ENCODE measurements around the gene IL17RC. TPM values are rescaled to one million over a fixed set of nuclear protein-coding genes. Genes with fewer than 3 reads are reported as not detected.

Gene IL17RC
- total and polyA plus RNA-seq, 2 experiments from 2014 or later = 8.4 to 12.6 TPM

GRCh38 chr3:9976721-9977709 lies 60.1 kb downstream of the IL17RC start (continued):
- TF ChIP-seq ZNF462 (CRISPR knock-in tag; IDR thresholded peaks at IDR 0.05) (no peak), ETS1 (IDR thresholded peaks at IDR 0.05) (no peak), EZH2phosphoT487 (IDR thresholded peaks at IDR 0.05; ENCODE audit: unreplicated experiment) (no peak), CTCF (conservative IDR thresholded peaks at IDR 0.05; ENCODE audit: low read depth in 2 of 2) (no peak), JUNB (IDR thresholded peaks at IDR 0.05; ENCODE audit: unreplicated experiment) (no peak), ZNF331 (CRISPR knock-in tag; IDR thresholded peaks at IDR 0.05; ENCODE audit: low read depth) (no peak), STAT1 (IDR thresholded peaks at IDR 0.05; ENCODE audit: unreplicated experiment) (no peak)
